HEK293 (cell line): ENCODE results near the gene NCKAP5L.

Experiments used
- CTCF ChIA-PET: fragments of 350-600 bp; formaldehyde crosslinking; extraction: SDS; loops from one replicate; lab custom pipeline; 2021; ENCODE audit warnings: antibody characterized with exemption; lab: Yijun Ruan, JAX
- POLR2A ChIA-PET: fragments of 300-600 bp; formaldehyde crosslinking; extraction: SDS; loops from one replicate; lab custom pipeline; 2020; ENCODE audit warnings: antibody characterized with exemption, inconsistent platforms; lab: Yijun Ruan, JAX
- H3K27ac ChIP-seq: fragments of 200-500 bp; sonication (Bioruptor generic); 2 replicates; pipeline ENCODE4 v1.5.1; 2014; ENCODE audit warnings: low read depth, low read length, control low read depth, inconsistent platforms; ENCODE audit errors: extremely low read depth
- H3K36me3 ChIP-seq, 2 experiments: fragments of 200-500 bp in 1 of 2; sonication (Bioruptor generic) in 1 of 2; 1 replicate in 1 of 2; 2 replicates in 1 of 2; pipeline ENCODE4 v1.5.1; 2014 to 2017; ENCODE audit warnings: inconsistent platforms in 2 of 2, low read length in 2 of 2; ENCODE audit not compliant: control insufficient read depth in 2 of 2, insufficient read depth in 1 of 2
- H3K4me1 ChIP-seq: fragments of 200-500 bp; sonication (Bioruptor generic); 2 replicates; pipeline ENCODE4 v1.5.1; 2014; ENCODE audit warnings: mild to moderate bottlenecking, low read length, inconsistent platforms; ENCODE audit not compliant: control insufficient read depth, insufficient read depth
- H3K4me3 ChIP-seq: 2 replicates; pipeline ENCODE4 v1.5.1; 2011; ENCODE audit warnings: low read depth, mild to moderate bottlenecking, control low read depth, low read length, moderate library complexity
- H3K9me3 ChIP-seq: fragments of 200-500 bp; sonication (Bioruptor generic); 2 replicates; pipeline ENCODE4 v1.5.1; 2014; ENCODE audit warnings: low read depth, low read length, inconsistent platforms; ENCODE audit not compliant: control insufficient read depth, insufficient read depth
- BCL6B ChIP-seq: fragments of 450-650 bp; formaldehyde crosslinking; IDR thresholded peaks from 2 replicates; pipeline ENCODE4 v1.5.1; 2017; ENCODE audit warnings: missing biosample characterization, missing genetic modification characterization
- HIC1 ChIP-seq: fragments of 450-650 bp; formaldehyde crosslinking; IDR thresholded peaks from 2 replicates; pipeline ENCODE4 v1.5.1; 2016; ENCODE audit warnings: missing biosample characterization, missing genetic modification characterization
- KLF17 ChIP-seq: fragments of 450-650 bp; formaldehyde crosslinking; IDR thresholded peaks from 2 replicates; pipeline ENCODE4 v1.5.1; 2016; ENCODE audit warnings: missing biosample characterization, missing genetic modification characterization
- SP7 ChIP-seq: fragments of 450-650 bp; formaldehyde crosslinking; IDR thresholded peaks from 2 replicates; pipeline ENCODE4 v1.5.1; 2016; ENCODE audit warnings: missing biosample characterization, missing genetic modification characterization
- ZBTB17 ChIP-seq: fragments of 450-650 bp; formaldehyde crosslinking; IDR thresholded peaks from 2 replicates; pipeline ENCODE4 v1.5.1; 2016; ENCODE audit warnings: missing biosample characterization, missing genetic modification characterization
- ZNF174 ChIP-seq: fragments of 450-650 bp; formaldehyde crosslinking; IDR thresholded peaks from 2 replicates; pipeline ENCODE4 v1.5.0; 2017; ENCODE audit warnings: missing biosample characterization, mild to moderate bottlenecking, missing genetic modification characterization
- ZNF280D ChIP-seq: fragments of 450-650 bp; formaldehyde crosslinking; IDR thresholded peaks from 2 replicates; pipeline ENCODE4 v1.5.1; 2016; ENCODE audit warnings: missing biosample characterization, missing genetic modification characterization
- ZNF302 ChIP-seq: fragments of 450-650 bp; formaldehyde crosslinking; IDR thresholded peaks from 2 replicates; pipeline ENCODE4 v1.5.1; 2016; ENCODE audit warnings: missing biosample characterization, missing genetic modification characterization, low read depth
- ZNF404 ChIP-seq: fragments of 450-650 bp; formaldehyde crosslinking; IDR thresholded peaks from 2 replicates; pipeline ENCODE4 v1.5.1; 2017; ENCODE audit warnings: missing biosample characterization, missing genetic modification characterization
- ZNF558 ChIP-seq: fragments of 450-650 bp; formaldehyde crosslinking; IDR thresholded peaks from 2 replicates; pipeline ENCODE4 v1.5.1; 2016; ENCODE audit warnings: missing biosample characterization, missing genetic modification characterization
- ZNF585B ChIP-seq: fragments of 450-650 bp; formaldehyde crosslinking; IDR thresholded peaks from 2 replicates; pipeline ENCODE4 v1.5.1; 2016; ENCODE audit warnings: missing biosample characterization, missing genetic modification characterization
- ZNF623 ChIP-seq: fragments of 450-650 bp; formaldehyde crosslinking; IDR thresholded peaks from 2 replicates; pipeline ENCODE4 v1.5.1; 2016; ENCODE audit warnings: missing biosample characterization, missing genetic modification characterization
- ZNF639 ChIP-seq: fragments of 450-650 bp; formaldehyde crosslinking; IDR thresholded peaks from 2 replicates; pipeline ENCODE4 v1.5.1; 2016; ENCODE audit warnings: missing biosample characterization, missing genetic modification characterization
- ZNF654 ChIP-seq: fragments of 450-650 bp; formaldehyde crosslinking; IDR thresholded peaks from 2 replicates; pipeline ENCODE4 v1.5.1; 2016; ENCODE audit warnings: low read depth, missing biosample characterization, missing genetic modification characterization
- ZNF660 ChIP-seq: fragments of 450-650 bp; IDR thresholded peaks from 2 replicates; pipeline ENCODE4 v1.5.1; 2018; ENCODE audit warnings: missing biosample characterization, mild to moderate bottlenecking, missing genetic modification characterization
- ZNF707 ChIP-seq: fragments of 450-650 bp; formaldehyde crosslinking; IDR thresholded peaks from 2 replicates; pipeline ENCODE4 v1.5.1; 2016; ENCODE audit warnings: missing biosample characterization, missing genetic modification characterization
- ZXDB ChIP-seq: fragments of 450-650 bp; formaldehyde crosslinking; IDR thresholded peaks from 2 replicates; pipeline ENCODE4 v1.5.1; 2016; ENCODE audit warnings: missing biosample characterization, missing genetic modification characterization

NCKAP5L gene

GRCh38 chr12:49761677-49762467 lies 66.3 kb downstream of the NCKAP5L start:
- ChIA-PET CTCF (interaction anchor here (0.6 to 3.2 kb wide), 23 partner anchors 10 to 908 kb away, joined by 3 to 20 read pairs (median 6); partner anchors contain the start of genes BCDIN3D and TMBIM6), POLR2A (interaction anchor here (1.5 to 2.3 kb wide), 2 partner anchors 20 to 77 kb away, joined by 3 to 8 read pairs; partner anchors contain the start of gene TMBIM6)
- no peak overlapping the region; the same call in 1 of the 2 replicates for H3K27ac ChIP-seq
- H3K9me3 ChIP-seq = no peaks in the 10 kb centered on the region
- no peaks in the 10 kb centered on the region for H3K4me1 ChIP-seq
- no peak overlapping the region for H3K4me3 ChIP-seq
- TF ChIP-seq ZNF302 = no peak
- no peak for TF ChIP-seq ZNF623 (tag by site-specific recombination)
- TF ChIP-seq ZXDB (tag by site-specific recombination) = no peak
- TF ChIP-seq ZNF654 (tag by site-specific recombination) = no peak
- TF ChIP-seq ZNF639 (tag by site-specific recombination) = no peak
- TF ChIP-seq ZNF707 (tag by site-specific recombination) = no peak
- TF ChIP-seq ZNF660 (tag by site-specific recombination) = no peak
- TF ChIP-seq ZNF280D (tag by site-specific recombination) = no peak
- no peak for TF ChIP-seq ZNF585B (tag by site-specific recombination)
- no peak for TF ChIP-seq BCL6B (tag by site-specific recombination)
- TF ChIP-seq HIC1 (tag by site-specific recombination) = no peak
- TF ChIP-seq SP7 (tag by site-specific recombination) = no peak
- TF ChIP-seq ZNF174 (tag by site-specific recombination) = no peak
- no peak for TF ChIP-seq KLF17 (tag by site-specific recombination)
- no peak for TF ChIP-seq ZNF558 (tag by site-specific recombination)
- no peak for TF ChIP-seq ZBTB17 (tag by site-specific recombination)
- no peak for TF ChIP-seq ZNF404 (tag by site-specific recombination)
- peaks cover 55 to 80% of the 10 kb centered on the region in 2 experiments for H3K36me3 ChIP-seq
